Sigmoid colon (tissue), 7 donors: ENCODE measurements around the gene EDEM3. TPM values are rescaled to one million over a fixed set of nuclear protein-coding genes. Genes with fewer than 3 reads are reported as not detected.

Source experiments
- DNase-seq: peaks from one replicate; pipeline ENCODE4 v3.0.0-alpha.2; 2019
- H3K27ac ChIP-seq, 4 donors: fragments of 200-600 bp; sonication (generic); one replicate each; pipeline ENCODE4 v1.5.1; 2016 to 2019; ENCODE audit warnings: mild to moderate bottlenecking in 1 of 4
- H3K27me3 ChIP-seq, 3 donors: fragments of 200-600 bp; sonication (generic); one replicate each; pipeline ENCODE4 v1.5.1; 2019; ENCODE audit warnings: mild to moderate bottlenecking in 1 of 3
- H3K36me3 ChIP-seq, 4 donors: fragments of 200-600 bp; sonication (generic); one replicate each; pipeline ENCODE4 v1.5.1; 2016 to 2019
- H3K4me1 ChIP-seq, 4 donors: fragments of 200-600 bp; sonication (generic); one replicate each; pipeline ENCODE4 v1.5.1; 2017 to 2019
- H3K4me3 ChIP-seq, 4 donors: fragments of 200-600 bp; sonication (generic); one replicate each; pipeline ENCODE4 v1.5.1; 2017 to 2019; ENCODE audit warnings: mild to moderate bottlenecking in 2 of 4, moderate library complexity in 1 of 4
- H3K9me3 ChIP-seq, 4 donors: fragments of 200-600 bp in 3 of 4; sonication (generic) in 3 of 4; one replicate each; pipeline versions ENCODE4 v1.5.1 to v1.6.1; 2013 to 2019
- CTCF ChIP-seq, 4 experiments: fragments of 450-650 bp in 3 of 4; fragments of 200-600 bp in 1 of 4; IDR thresholded peaks; one replicate each; pipeline ENCODE4 v1.5.1; 2016 to 2019; ENCODE audit warnings: antibody characterized with exemption in 4 of 4, mild to moderate bottlenecking in 3 of 4, moderate library complexity in 2 of 4
- EP300 ChIP-seq, 4 donors: sonication (generic); formaldehyde crosslinking; IDR thresholded peaks; one replicate each; pipeline ENCODE4 v1.6.1; 2017; ENCODE audit warnings: antibody characterized with exemption in 4 of 4
- POLR2A ChIP-seq, 2 donors: fragments of 450-650 bp; IDR thresholded peaks; one replicate each; pipeline ENCODE4 v1.6.1; 2016; ENCODE audit warnings: antibody characterized with exemption in 2 of 2, mild to moderate bottlenecking in 2 of 2, moderate library complexity in 2 of 2
- POLR2AphosphoS5 ChIP-seq, 4 donors: sonication (generic); formaldehyde crosslinking; IDR thresholded peaks; one replicate each; pipeline ENCODE4 v1.6.1; 2017; ENCODE audit warnings: antibody characterized with exemption in 4 of 4
- WGBS, 2 donors: extraction: QIAGEN DNeasy Blood & Tissue Kit; methylation state at CpG; one replicate each; pipeline ENCODE4 v1.1.7; 2013; 5-methylcytosine and 5-hydroxymethylcytosine counted together
- intact Hi-C: fragments of 100-400 bp; cut with DNase I; formaldehyde crosslinking; loops from one replicate; pipeline ENCODE4 v1.15.1; 2023
- polyA plus RNA-seq, 3 donors: library from polyadenylated mRNA; stranded (reverse); fragments of 200-250 nt; gene quantifications; one replicate each; pipeline ENCODE4 v1.2.3, GENCODE V29; 2013
- total RNA-seq, 4 donors: library from RNA; depleted of rRNA; stranded (reverse); fragments of >200 nt; gene quantifications; one replicate each; pipeline ENCODE4 v1.1.0, GENCODE V29; 2016
- donor health status: healthy with polysubstance abuse.
- donor health status: Bipolar disorder and iron deficiency.
- donor health status: healthy.

The EDEM3 gene
- total and polyA plus RNA-seq, 7 donors: 8.4 to 29.3 (median 21.4) TPM

GRCh38 chr1:184740344-184740743, 14.3 kb downstream of the EDEM3 start:
- no peak overlapping the region for H3K27ac ChIP-seq
- no peak overlapping the region for H3K4me3 ChIP-seq
- 78 to 86% methylated on average over 4 of the region's 4 CpGs for WGBS, 2 donors
- TF ChIP-seq POLR2AphosphoS5 (IDR thresholded peaks at IDR 0.05) (no peak), CTCF (IDR thresholded peaks at IDR 0.05) (no peak), POLR2A (IDR thresholded peaks at IDR 0.05) (no peak), EP300 (IDR thresholded peaks at IDR 0.05) (no peak)
- H3K4me1 ChIP-seq: peaks cover 0 to 1% (median 0%) of the 10 kb centered on the region in 4 donors
- H3K9me3 ChIP-seq: no peaks in the 10 kb centered on the region
- no peak for DNase-seq
- intact Hi-C loops: no loop called here
- no peaks in the 10 kb centered on the region for H3K27me3 ChIP-seq
- peaks cover 0 to 21% (median 0%) of the 10 kb centered on the region in 4 donors for H3K36me3 ChIP-seq

- no peaks in the 10 kb centered on the region for H3K4me1 ChIP-seq
- peaks cover 0 to 27% (median 0%) of the 10 kb centered on the region in 4 donors for H3K36me3 ChIP-seq
- no peak overlapping the region for H3K4me3 ChIP-seq
- no peak for DNase-seq
- H3K9me3 ChIP-seq: no peaks in the 10 kb centered on the region
- no peaks in the 10 kb centered on the region for H3K27me3 ChIP-seq
- TF ChIP-seq EP300 (IDR thresholded peaks at IDR 0.05) (no peak), POLR2AphosphoS5 (IDR thresholded peaks at IDR 0.05) (no peak), CTCF (IDR thresholded peaks at IDR 0.05) (no peak), POLR2A (IDR thresholded peaks at IDR 0.05) (no peak)
- intact Hi-C loops: no loop called here
- 92 to 94% methylated on average over 4 of the region's 4 CpGs for WGBS, 2 donors
- H3K27ac ChIP-seq: no peak overlapping the region
Measured at GRCh38 chr1:184739796-184740195, 14.9 kb downstream of the EDEM3 start.

GRCh38 chr1:184739070-184739469, 15.6 kb downstream of the EDEM3 start:
- H3K27me3 ChIP-seq: no peaks in the 10 kb centered on the region
- intact Hi-C loops: no loop called here
- no peak overlapping the region for H3K4me3 ChIP-seq
- H3K9me3 ChIP-seq: no peaks in the 10 kb centered on the region
- WGBS, 2 donors: 100% methylated on average over 1 of the region's 1 CpG
- DNase-seq: no peak
- TF ChIP-seq POLR2A (IDR thresholded peaks at IDR 0.05): no peak
- no peak for TF ChIP-seq POLR2AphosphoS5 (IDR thresholded peaks at IDR 0.05)
- no peak for TF ChIP-seq CTCF (IDR thresholded peaks at IDR 0.05)
- no peak for TF ChIP-seq EP300 (IDR thresholded peaks at IDR 0.05)
- H3K36me3 ChIP-seq: peaks cover 0 to 34% (median 2%) of the 10 kb centered on the region in 4 donors
- no peaks in the 10 kb centered on the region for H3K4me1 ChIP-seq
- no peak overlapping the region for H3K27ac ChIP-seq

GRCh38 chr1:184734980-184735379, 19.7 kb downstream of the EDEM3 start:
- intact Hi-C loops: no loop called here
- no peak for TF ChIP-seq POLR2AphosphoS5 (IDR thresholded peaks at IDR 0.05)
- no peak for TF ChIP-seq CTCF (IDR thresholded peaks at IDR 0.05)
- TF ChIP-seq EP300 (IDR thresholded peaks at IDR 0.05): no peak
- TF ChIP-seq POLR2A (IDR thresholded peaks at IDR 0.05): no peak
- no peaks in the 10 kb centered on the region for H3K9me3 ChIP-seq
- DNase-seq: no peak
- no peaks in the 10 kb centered on the region for H3K27me3 ChIP-seq
- no peaks in the 10 kb centered on the region for H3K4me1 ChIP-seq
- H3K27ac ChIP-seq: no peak overlapping the region
- no peak overlapping the region for H3K4me3 ChIP-seq
- peaks cover 6 to 75% (median 11%) of the 10 kb centered on the region in 4 donors for H3K36me3 ChIP-seq

GRCh38 chr1:184724843-184725242, 29.8 kb downstream of the EDEM3 start:
- peaks cover 0 to 79% (median 0%) of the 10 kb centered on the region in 4 donors for H3K36me3 ChIP-seq
- 98 to 99% methylated on average over 3 of the region's 3 CpGs for WGBS, 2 donors
- TF ChIP-seq POLR2AphosphoS5 (IDR thresholded peaks at IDR 0.05): no peak
- no peak for TF ChIP-seq POLR2A (IDR thresholded peaks at IDR 0.05)
- TF ChIP-seq CTCF (IDR thresholded peaks at IDR 0.05): no peak
- TF ChIP-seq EP300 (IDR thresholded peaks at IDR 0.05): no peak
- no peak for DNase-seq
- H3K27ac ChIP-seq: no peak overlapping the region
- H3K27me3 ChIP-seq: no peaks in the 10 kb centered on the region
- H3K4me1 ChIP-seq: no peaks in the 10 kb centered on the region
- no peaks in the 10 kb centered on the region for H3K9me3 ChIP-seq
- intact Hi-C loops: no loop called here
- no peak overlapping the region for H3K4me3 ChIP-seq
